MCF 10A (cell line): ENCODE data around the gene CNPY1. TPM values are rescaled to one million over a fixed set of nuclear protein-coding genes. Genes with fewer than 3 reads are reported as not detected.
"Not testable (repeated sequence)": the region's sequence is repeated elsewhere in the genome, so short reads cannot be mapped to it uniquely, and the experiment has no call there.

Experiments used
- BruUV-seq: library from RNA; stranded (reverse); fragments of 400-500 nt; replicated peaks from 2 replicates; lab custom pipeline; 2021; lab: Mats Ljungman, UMichigan
- CTCF ChIA-PET: fragments of 300-600 bp; sonication (Branson Sonifier 250); formaldehyde crosslinking; extraction: SDS; loops from one replicate; lab custom pipeline; 2021; ENCODE audit warnings: antibody characterized with exemption, inconsistent platforms; lab: Yijun Ruan, JAX
- POLR2A ChIA-PET: fragments of 300-600, 350-650 bp; sonication (Branson Sonifier 250); formaldehyde crosslinking; extraction: SDS; loops from one replicate; lab custom pipeline; 2020; ENCODE audit warnings: antibody characterized with exemption, inconsistent platforms; lab: Yijun Ruan, JAX
- DNase-seq: peaks from one replicate; pipeline ENCODE4 v3.0.0-alpha.2; 2018; ENCODE audit not compliant: unreplicated experiment
- H3K27ac Mint-ChIP-seq: one replicate; pipeline ENCODE4 v1.8.0; 2022; ENCODE audit warnings: mild to moderate bottlenecking, low read depth, mixed read lengths; ENCODE audit not compliant: unreplicated experiment
- H3K27me3 Mint-ChIP-seq: one replicate; pipeline ENCODE4 v1.8.0; 2022; ENCODE audit warnings: mixed read lengths; ENCODE audit not compliant: insufficient read depth, unreplicated experiment
- H3K36me3 Mint-ChIP-seq: one replicate; pipeline ENCODE4 v1.8.0; 2022; ENCODE audit warnings: mild to moderate bottlenecking, moderate library complexity, mixed read lengths; ENCODE audit not compliant: insufficient read depth, unreplicated experiment
- H3K4me1 Mint-ChIP-seq: one replicate; pipeline ENCODE4 v1.8.0; 2022; ENCODE audit warnings: mixed read lengths; ENCODE audit not compliant: insufficient read depth, unreplicated experiment
- H3K4me3 Mint-ChIP-seq: one replicate; pipeline ENCODE4 v1.8.0; 2022; ENCODE audit warnings: mild to moderate bottlenecking, moderate library complexity, mixed read lengths; ENCODE audit not compliant: unreplicated experiment
- H3K9me3 Mint-ChIP-seq: one replicate; pipeline ENCODE4 v1.8.0; 2022; ENCODE audit warnings: mixed read lengths; ENCODE audit not compliant: unreplicated experiment
- CTCF ChIP-seq: fragments of 200-600 bp; IDR thresholded peaks from one replicate; pipeline ENCODE4 v1.8.0; 2022; ENCODE audit warnings: antibody characterized with exemption, mild to moderate bottlenecking; ENCODE audit not compliant: unreplicated experiment
- intact Hi-C: fragments of 100-400 bp; cut with micrococcal nuclease; formaldehyde crosslinking; loops from 2 replicates; pipeline ENCODE4 v1.14.1; 2022
- total RNA-seq: library from RNA; stranded (reverse); gene quantifications from 2 replicates; pipeline ENCODE4 v1.2.3, GENCODE V29; 2022

The CNPY1 gene
- total RNA-seq, 1 experiment from 2014 or later: not detected

DNA sequence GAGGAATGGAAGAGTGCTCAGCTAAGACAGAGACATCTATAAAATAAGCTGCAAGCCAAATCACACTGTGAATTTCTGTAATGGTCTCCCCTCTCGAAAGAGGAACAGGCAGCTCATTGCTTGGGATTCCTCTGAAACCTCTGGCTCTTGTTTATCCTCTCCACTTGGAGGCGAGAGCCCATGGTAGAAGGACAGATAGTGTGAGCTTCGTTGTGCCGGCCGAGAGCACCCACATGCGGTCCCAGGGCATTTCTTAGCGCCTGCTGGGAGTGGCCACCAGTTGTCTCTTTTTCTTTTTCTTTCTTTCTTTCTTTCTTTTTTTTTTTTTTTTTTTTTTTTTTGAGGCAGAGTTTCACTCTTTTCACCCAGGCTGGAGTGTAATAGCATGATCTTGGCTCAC lies 26.2 kb downstream of the CNPY1 start:
- Mint-ChIP-seq H3K4me3 (no peak overlapping the region), H3K27ac (no peak overlapping the region), H3K27me3 (peaks cover 99% of the 10 kb centered on the region), H3K9me3 (no peaks in the 10 kb centered on the region), H3K4me1 (no peaks in the 10 kb centered on the region), H3K36me3 (peaks cover 6% of the 10 kb centered on the region)
- DNase-seq: no peak
- POLR2A ChIA-PET: no interaction called here
- TF ChIP-seq CTCF: no peak
- no TSS peak for BruUV-seq
- intact Hi-C loops: no loop called here
- CTCF ChIA-PET: interaction anchor here (0.5 to 0.6 kb wide), 2 partner anchors 20 to 336 kb away, joined by 3 read pairs; no protein-coding TSS in a partner anchor

GRCh38 chr7:155519358-155519757 lies 27.0 kb downstream of the CNPY1 start:
- H3K4me3 Mint-ChIP-seq, H3K9me3 Mint-ChIP-seq, BruUV-seq, H3K4me1 Mint-ChIP-seq, H3K27ac Mint-ChIP-seq, DNase-seq, H3K36me3 Mint-ChIP-seq, CTCF ChIA-PET, POLR2A ChIA-PET, intact Hi-C loops: not testable (repeated sequence)
- peaks cover 99% of the 10 kb centered on the region for H3K27me3 Mint-ChIP-seq

GRCh38 chr7:155518633-155519032 lies 27.7 kb downstream of the CNPY1 start:
- CTCF ChIA-PET: interaction anchor here (0.6 kb wide), 1 partner anchor 750 kb away, joined by 3 read pairs; no protein-coding TSS in a partner anchor
- POLR2A ChIA-PET: no interaction called here
- TF ChIP-seq CTCF: no peak

GRCh38 chr7:155517969-155518368 lies 28.4 kb downstream of the CNPY1 start:
- H3K4me3 Mint-ChIP-seq: no peak overlapping the region
- no TSS peak for BruUV-seq
- no peaks in the 10 kb centered on the region for H3K9me3 Mint-ChIP-seq
- CTCF ChIA-PET: interaction anchor here (0.6 kb wide), 1 partner anchor 749 kb away, joined by 3 read pairs; no protein-coding TSS in a partner anchor
- intact Hi-C loops: no loop called here
- peaks cover 100% of the 10 kb centered on the region for H3K27me3 Mint-ChIP-seq
- H3K4me1 Mint-ChIP-seq: no peaks in the 10 kb centered on the region
- TF ChIP-seq CTCF: no peak
- DNase-seq: no peak
- H3K27ac Mint-ChIP-seq: no peak overlapping the region
- H3K36me3 Mint-ChIP-seq: peaks cover 6% of the 10 kb centered on the region
- POLR2A ChIA-PET: no interaction called here

More at GRCh38 chr7:155518633-155519032, 27.7 kb downstream of the CNPY1 start:
- intact Hi-C loops: no loop called here
- Mint-ChIP-seq H3K9me3 (no peaks in the 10 kb centered on the region), H3K4me1 (no peaks in the 10 kb centered on the region), H3K27me3 (peaks cover 100% of the 10 kb centered on the region), H3K4me3 (no peak overlapping the region), H3K27ac (no peak overlapping the region), H3K36me3 (peaks cover 6% of the 10 kb centered on the region)
- no peak for DNase-seq
- no TSS peak for BruUV-seq
